Fibroblast of lung (primary cell): ENCODE results near the gene CYGB.

ENCODE experiments used
- CTCF ChIP-seq, 2 donors: IDR thresholded peaks in 1 of 2; conservative IDR thresholded peaks in 1 of 2; 1 replicate in 1 of 2; 2 replicates in 1 of 2; pipeline ENCODE4 v1.5.1; 2011 to 2012; ENCODE audit warnings: low read length in 2 of 2, control low read depth in 1 of 2, inconsistent platforms in 1 of 2, low read depth in 1 of 2, mild to moderate bottlenecking in 1 of 2
- EZH2 ChIP-seq: IDR thresholded peaks from 2 replicates; pipeline ENCODE4 v1.5.1; 2012; ENCODE audit warnings: low read length, control low read depth, mild to moderate bottlenecking; ENCODE audit errors: missing control alignments

GRCh38 chr17:76569607-76570279 is 32.2 kb upstream of the CYGB start:
- TF ChIP-seq EZH2: no peak
- no peak for TF ChIP-seq CTCF (conservative IDR thresholded peaks at IDR 0.05 in 1 of 2, IDR thresholded peaks at IDR 0.05 in 1 of 2; ENCODE audit: low read depth in 1 of 2, low read length in 2 of 2)
